ENCODE results near the gene LOXL1.

- no peak for TF ChIP-seq CTCF (IDR thresholded peaks at IDR 0.05 in 2 of 3, conservative IDR thresholded peaks at IDR 0.05 in 1 of 3; ENCODE audit: insufficient read depth in 2 of 3, low read depth in 1 of 3, low read length in 3 of 3)
- TF ChIP-seq EP300 (IDR thresholded peaks at IDR 0.05; ENCODE audit: low read length) = no peak
- TF ChIP-seq ARID3A (IDR thresholded peaks at IDR 0.05; ENCODE audit: borderline replicate concordance, low read depth, low read length) = no peak
- TF ChIP-seq PHF20 (IDR thresholded peaks at IDR 0.05; ENCODE audit: partially characterized antibody) = no peak
- no peak for TF ChIP-seq MGA (IDR thresholded peaks at IDR 0.05)
- no peak for TF ChIP-seq RAD21 (CRISPR knock-in tag; conservative IDR thresholded peaks at IDR 0.05 in 1 of 2, IDR thresholded peaks at IDR 0.05 in 1 of 2)
- no peak for TF ChIP-seq HNRNPL (IDR thresholded peaks at IDR 0.05; ENCODE audit: low read depth, low read length)
- no peak for TF ChIP-seq CBX5 (IDR thresholded peaks at IDR 0.05; ENCODE audit: borderline replicate concordance, low read depth)
- no peak for TF ChIP-seq ZBTB1 (CRISPR knock-in tag; IDR thresholded peaks at IDR 0.05; ENCODE audit: borderline replicate concordance, low read depth)
- no peak for TF ChIP-seq ZNF263 (CRISPR knock-in tag; IDR thresholded peaks at IDR 0.05; ENCODE audit: borderline replicate concordance)
- no peak for TF ChIP-seq TEAD2 (tag; IDR thresholded peaks at IDR 0.05)
- TF ChIP-seq TOE1 (IDR thresholded peaks at IDR 0.05; ENCODE audit: borderline replicate concordance) = no peak
- TF ChIP-seq TOE1 (CRISPR knock-in tag; IDR thresholded peaks at IDR 0.05; ENCODE audit: borderline replicate concordance, low read depth) = no peak
- TF ChIP-seq RBM39 (optimal IDR thresholded peaks at IDR 0.05; ENCODE audit: low read depth, low read length) = no peak
Observed at GRCh38 chr15:73894133-73894814, 32.0 kb upstream of the LOXL1 start.

All from K562 (cell line).